Lower lobe of right lung (tissue), 2 donors: Measurements from ENCODE around the gene GABRB1. TPM values are rescaled to one million over a fixed set of nuclear protein-coding genes. Genes with fewer than 3 reads are reported as not detected.

Experiments used
- ATAC-seq, 2 donors: fragments of 200-7000 bp; cut with Tn5 transposase; one replicate each; pipeline ENCODE4 v1.9.1; 2020 to 2022; ENCODE audit warnings: mild to moderate bottlenecking in 2 of 2, moderate library complexity in 2 of 2
- DNase-seq: peaks from one replicate; pipeline ENCODE4 v3.0.0-alpha.2; 2020
- H3K27ac ChIP-seq: fragments of 200-600 bp; one replicate; pipeline ENCODE4 v1.8.0; 2022
- H3K27me3 ChIP-seq: fragments of 200-600 bp; one replicate; pipeline ENCODE4 v1.8.0; 2022; ENCODE audit warnings: low read depth
- H3K36me3 ChIP-seq: fragments of 200-600 bp; one replicate; pipeline ENCODE4 v1.8.0; 2022; ENCODE audit warnings: mild to moderate bottlenecking
- H3K4me1 ChIP-seq: fragments of 200-600 bp; one replicate; pipeline ENCODE4 v1.8.0; 2022
- H3K4me3 ChIP-seq: fragments of 200-600 bp; one replicate; pipeline ENCODE4 v1.8.0; 2022; ENCODE audit warnings: mild to moderate bottlenecking
- H3K9me3 ChIP-seq: fragments of 200-600 bp; one replicate; pipeline ENCODE4 v1.8.0; 2022
- CTCF ChIP-seq: fragments of 200-600 bp; IDR thresholded peaks from one replicate; pipeline ENCODE4 v1.8.0; 2022; ENCODE audit warnings: antibody characterized with exemption, mild to moderate bottlenecking
- intact Hi-C: fragments of 100-400 bp; cut with DNase I; formaldehyde crosslinking; loops from one replicate; pipeline ENCODE4 v1.11.0; 2022
- total RNA-seq: library from RNA; stranded (reverse); fragmentation: NEBNext Ultra II Directional; extraction: Animal tissue kit (Norgen Biotek cat#: 25700); gene quantifications from one replicate; pipeline ENCODE4 v1.2.1, GENCODE V29; 2021
- donor health status: DM: no; HTN: yes; CAD: no; lungs with severe emphysema.

GABRB1 gene
- total RNA-seq, 1 donor from 2014 or later = not detected

- H3K4me3 ChIP-seq = no peak overlapping the region
- no peak for TF ChIP-seq CTCF
- intact Hi-C loops = no loop called here
- no peaks in the 10 kb centered on the region for H3K27me3 ChIP-seq
- no peak for DNase-seq
- no peaks in the 10 kb centered on the region for H3K9me3 ChIP-seq
- no peaks in the 10 kb centered on the region for H3K4me1 ChIP-seq
- no peak overlapping the region for H3K27ac ChIP-seq
- H3K36me3 ChIP-seq = no peaks in the 10 kb centered on the region
- no peak for ATAC-seq
Measured at GRCh38 chr4:47057991-47058390, 26.6 kb downstream of the GABRB1 start.

- Histone ChIP-seq H3K4me1 (no peaks in the 10 kb centered on the region), H3K27me3 (no peaks in the 10 kb centered on the region), H3K27ac (no peak overlapping the region), H3K36me3 (no peaks in the 10 kb centered on the region), H3K4me3 (no peak overlapping the region), H3K9me3 (no peaks in the 10 kb centered on the region)
- DNase-seq = no peak
- no peak for ATAC-seq
- no peak for TF ChIP-seq CTCF
- intact Hi-C loops = no loop called here
Measured at GRCh38 chr4:47060561-47060960, 29.2 kb downstream of the GABRB1 start.

- Histone ChIP-seq H3K27ac (no peak overlapping the region), H3K36me3 (no peaks in the 10 kb centered on the region), H3K4me3 (no peak overlapping the region), H3K9me3 (no peaks in the 10 kb centered on the region), H3K4me1 (no peaks in the 10 kb centered on the region), H3K27me3 (no peaks in the 10 kb centered on the region)
- DNase-seq (no peak), ATAC-seq (no peak)
- TF ChIP-seq CTCF = no peak
- intact Hi-C loops = no loop called here
Measured at GRCh38 chr4:47061435-47061834, 30.1 kb downstream of the GABRB1 start.

DNA sequence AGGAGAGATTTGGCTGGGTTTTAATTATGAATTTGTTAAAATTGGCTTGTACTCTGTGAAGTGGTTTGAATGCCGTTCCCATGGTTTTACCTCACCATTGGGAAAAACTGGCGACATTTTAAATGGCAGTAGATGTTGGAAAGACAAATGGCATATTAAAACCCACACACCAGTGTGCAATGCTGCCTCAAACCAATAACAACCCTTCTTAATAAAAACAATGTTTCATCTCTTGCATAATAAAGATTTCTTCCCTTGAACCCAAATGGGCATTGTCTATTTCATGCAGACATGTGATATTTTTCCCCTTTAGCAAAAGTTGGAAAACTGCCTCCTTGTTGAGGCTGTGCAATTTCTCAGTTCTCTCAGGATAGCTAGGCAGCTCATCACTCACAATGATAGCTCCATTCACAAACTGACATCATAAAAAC is 33.7 kb downstream of the GABRB1 start:
- TF ChIP-seq CTCF = no peak
- intact Hi-C loops = no loop called here
- no peaks in the 10 kb centered on the region for H3K36me3 ChIP-seq
- DNase-seq (no peak), ATAC-seq (no peak)
- H3K9me3 ChIP-seq = no peaks in the 10 kb centered on the region
- no peak overlapping the region for H3K27ac ChIP-seq
- H3K4me1 ChIP-seq = no peaks in the 10 kb centered on the region
- H3K4me3 ChIP-seq = no peak overlapping the region
- no peaks in the 10 kb centered on the region for H3K27me3 ChIP-seq

DNA sequence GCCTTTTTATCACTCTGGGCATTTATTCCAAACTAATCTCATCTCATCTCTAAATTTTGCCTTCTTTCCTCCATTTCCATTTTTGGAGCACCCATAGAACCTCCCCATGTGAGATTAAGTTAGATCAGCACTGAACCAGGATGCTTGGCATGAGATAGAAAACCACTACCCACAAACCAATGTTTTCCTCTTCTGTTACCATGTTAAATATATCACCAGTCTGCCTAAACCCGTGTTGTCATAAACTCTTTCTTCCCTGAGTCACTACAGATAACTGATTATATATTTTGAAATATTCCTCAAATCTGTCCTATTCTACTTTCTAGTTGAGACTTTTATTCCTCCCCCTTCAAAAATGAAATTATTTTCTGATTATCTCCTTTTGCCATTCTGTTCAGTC is 37.6 kb downstream of the GABRB1 start:
- H3K9me3 ChIP-seq = no peaks in the 10 kb centered on the region
- intact Hi-C loops = no loop called here
- H3K27me3 ChIP-seq = no peaks in the 10 kb centered on the region
- no peak overlapping the region for H3K27ac ChIP-seq
- DNase-seq = no peak
- H3K36me3 ChIP-seq = no peaks in the 10 kb centered on the region
- no peak for ATAC-seq
- H3K4me1 ChIP-seq = no peaks in the 10 kb centered on the region
- no peak for TF ChIP-seq CTCF
- H3K4me3 ChIP-seq = no peak overlapping the region

- Histone ChIP-seq H3K27me3 (no peaks in the 10 kb centered on the region), H3K9me3 (no peaks in the 10 kb centered on the region), H3K4me1 (no peaks in the 10 kb centered on the region), H3K27ac (no peak overlapping the region), H3K4me3 (no peak overlapping the region), H3K36me3 (no peaks in the 10 kb centered on the region)
- intact Hi-C loops = no loop called here
- DNase-seq = no peak
- TF ChIP-seq CTCF = no peak
- ATAC-seq = peak in 1 of 2 donors; percentile 31
Measured at GRCh38 chr4:47071901-47072341, 40.6 kb downstream of the GABRB1 start.
